HG02798 (cell line): Measurements from ENCODE around the gene TMEM63A.
"Not testable (repeated sequence)": the region's sequence is repeated elsewhere in the genome, so short reads cannot be mapped to it uniquely, and the experiment has no call there.

ENCODE experiments used
- ATAC-seq: cut with Tn5 transposase; IDR thresholded peaks from one replicate; pipeline ENCODE4 v1.9.1; 2021; ENCODE audit warnings: mild to moderate bottlenecking; ENCODE audit not compliant: unreplicated experiment, poor library complexity

TMEM63A gene

GRCh38 chr1:225881959-225882693, at the start of gene TMEM63A:
Gene TMEM63A, minus strand, starts transcription at chr1:225882380. Its CDS starts 4,800 bp downstream, at chr1:225877580.
- ATAC-seq: peak; percentile 81

GRCh38 chr1:225931270-225932136, 49.3 kb upstream of the TMEM63A start:
- ATAC-seq: no peak

GRCh38 chr1:225930566-225930965, 48.4 kb upstream of the TMEM63A start:
- no peak for ATAC-seq

GRCh38 chr1:225929462-225929861, 47.3 kb upstream of the TMEM63A start:
- not testable (repeated sequence) for ATAC-seq

GRCh38 chr1:225928186-225929175, 46.3 kb upstream of the TMEM63A start:
- ATAC-seq: no peak

GRCh38 chr1:225926551-225927113, 44.5 kb upstream of the TMEM63A start:
- ATAC-seq: no peak

GRCh38 chr1:225923692-225924555, 41.7 kb upstream of the TMEM63A start, which contains the start of gene PYCR2:
Gene PYCR2, minus strand, starts transcription at chr1:225924250. Its CDS starts 140 bp downstream, at chr1:225924110.
- ATAC-seq: peak; percentile 98

GRCh38 chr1:225923381-225923691, 41.2 kb upstream of the TMEM63A start:
- no peak for ATAC-seq

- no peak for ATAC-seq
Observed at GRCh38 chr1:225921734-225922709, 39.8 kb upstream of the TMEM63A start.

GRCh38 chr1:225919906-225920305, 37.7 kb upstream of the TMEM63A start:
- ATAC-seq: no peak

- no peak for ATAC-seq
Observed at GRCh38 chr1:225918280-225918679, 36.1 kb upstream of the TMEM63A start.

GRCh38 chr1:225917536-225917935, 35.4 kb upstream of the TMEM63A start:
- ATAC-seq: no peak

- no peak for ATAC-seq
Observed at GRCh38 chr1:225917101-225917500, 34.9 kb upstream of the TMEM63A start.

GRCh38 chr1:225915538-225915991, 33.4 kb upstream of the TMEM63A start:
- ATAC-seq: no peak

- ATAC-seq: no peak
Observed at GRCh38 chr1:225914947-225915346, 32.8 kb upstream of the TMEM63A start.

- no peak for ATAC-seq
Observed at GRCh38 chr1:225914391-225914790, 32.2 kb upstream of the TMEM63A start.

- peak; percentile 84 for ATAC-seq
Observed at GRCh38 chr1:225911191-225912130, 29.3 kb upstream of the TMEM63A start.
